ENCODE results near the gene C14orf132.
"Not testable (repeated sequence)": the region's sequence is repeated elsewhere in the genome, so short reads cannot be mapped to it uniquely, and the experiment has no call there.

C14orf132 gene

GRCh38 chr14:96060186-96060933, 21.2 kb downstream of the C14orf132 start:
- no peak for TF ChIP-seq ZNF274 (IDR thresholded peaks at IDR 0.05; ENCODE audit: low read depth, low read length)
- H3K4me3 ChIP-seq (ENCODE audit: low read length): no peak overlapping the region

GRCh38 chr14:96062010-96062409, 22.8 kb downstream of the C14orf132 start:
- no peak for TF ChIP-seq ZNF274 (IDR thresholded peaks at IDR 0.05; ENCODE audit: low read depth, low read length)
- H3K4me3 ChIP-seq (ENCODE audit: low read length): no peak overlapping the region

GRCh38 chr14:96062506-96062905, 23.3 kb downstream of the C14orf132 start:
- TF ChIP-seq ZNF274 (IDR thresholded peaks at IDR 0.05; ENCODE audit: low read depth, low read length): no peak
- no peak overlapping the region for H3K4me3 ChIP-seq (ENCODE audit: low read length)

GRCh38 chr14:96064866-96065265, 25.7 kb downstream of the C14orf132 start:
- TF ChIP-seq ZNF274 (IDR thresholded peaks at IDR 0.05; ENCODE audit: low read depth, low read length): no peak
- H3K4me3 ChIP-seq (ENCODE audit: low read length): no peak overlapping the region

GRCh38 chr14:96065661-96066459, 26.7 kb downstream of the C14orf132 start:
- H3K4me3 ChIP-seq (ENCODE audit: low read length): no peak overlapping the region
- no peak for TF ChIP-seq ZNF274 (IDR thresholded peaks at IDR 0.05; ENCODE audit: low read depth, low read length)

GRCh38 chr14:96066976-96067375, 27.8 kb downstream of the C14orf132 start:
- no peak for TF ChIP-seq ZNF274 (IDR thresholded peaks at IDR 0.05; ENCODE audit: low read depth, low read length)
- no peak overlapping the region for H3K4me3 ChIP-seq (ENCODE audit: low read length)

GRCh38 chr14:96067985-96068930, 29.1 kb downstream of the C14orf132 start:
- H3K4me3 ChIP-seq (ENCODE audit: low read length): no peak overlapping the region
- no peak for TF ChIP-seq ZNF274 (IDR thresholded peaks at IDR 0.05; ENCODE audit: low read depth, low read length)

GRCh38 chr14:96069421-96069820, 30.3 kb downstream of the C14orf132 start:
- no peak overlapping the region for H3K4me3 ChIP-seq (ENCODE audit: low read length)
- TF ChIP-seq ZNF274 (IDR thresholded peaks at IDR 0.05; ENCODE audit: low read depth, low read length): no peak

GRCh38 chr14:96071561-96071960, 32.4 kb downstream of the C14orf132 start:
- H3K4me3 ChIP-seq (ENCODE audit: low read length): no peak overlapping the region
- no peak for TF ChIP-seq ZNF274 (IDR thresholded peaks at IDR 0.05; ENCODE audit: low read depth, low read length)

- H3K4me3 ChIP-seq (ENCODE audit: low read length): no peak overlapping the region
- no peak for TF ChIP-seq ZNF274 (IDR thresholded peaks at IDR 0.05; ENCODE audit: low read depth, low read length)
Measured at GRCh38 chr14:96072076-96072475, 32.9 kb downstream of the C14orf132 start.

- no peak for TF ChIP-seq ZNF274 (IDR thresholded peaks at IDR 0.05; ENCODE audit: low read depth, low read length)
- no peak overlapping the region for H3K4me3 ChIP-seq (ENCODE audit: low read length)
Measured at GRCh38 chr14:96072746-96073145, 33.6 kb downstream of the C14orf132 start.

GRCh38 chr14:96073260-96074039, 34.3 kb downstream of the C14orf132 start:
- H3K4me3 ChIP-seq (ENCODE audit: low read length): not testable (repeated sequence)

GRCh38 chr14:96077983-96078624, 38.9 kb downstream of the C14orf132 start:
- TF ChIP-seq ZNF274 (IDR thresholded peaks at IDR 0.05; ENCODE audit: low read depth, low read length): no peak
- no peak overlapping the region for H3K4me3 ChIP-seq (ENCODE audit: low read length)
